Left renal pelvis (tissue), 4 donors: ENCODE measurements around the gene WDR5. TPM values are rescaled to one million over a fixed set of nuclear protein-coding genes. Genes with fewer than 3 reads are reported as not detected.
"Not testable (repeated sequence)": the region's sequence is repeated elsewhere in the genome, so short reads cannot be mapped to it uniquely, and the experiment has no call there.

Experiments used
- DNase-seq, 4 donors: peaks; one replicate each; pipeline ENCODE4 v3.0.0-alpha.2; 2013; ENCODE audit warnings: low read depth in 4 of 4, low spot score in 3 of 4
- polyA plus RNA-seq, 4 donors: library from polyadenylated mRNA; unstranded; fragments of 120-200 nt; gene quantifications; one replicate each; pipeline ENCODE4 v1.2.1, GENCODE V29; 2013; ENCODE audit not compliant: insufficient read length in 4 of 4

WDR5 gene
- polyA plus RNA-seq = 10 to 100 TPM; 33.3 to 41.0 (median 37.3) TPM

DNA sequence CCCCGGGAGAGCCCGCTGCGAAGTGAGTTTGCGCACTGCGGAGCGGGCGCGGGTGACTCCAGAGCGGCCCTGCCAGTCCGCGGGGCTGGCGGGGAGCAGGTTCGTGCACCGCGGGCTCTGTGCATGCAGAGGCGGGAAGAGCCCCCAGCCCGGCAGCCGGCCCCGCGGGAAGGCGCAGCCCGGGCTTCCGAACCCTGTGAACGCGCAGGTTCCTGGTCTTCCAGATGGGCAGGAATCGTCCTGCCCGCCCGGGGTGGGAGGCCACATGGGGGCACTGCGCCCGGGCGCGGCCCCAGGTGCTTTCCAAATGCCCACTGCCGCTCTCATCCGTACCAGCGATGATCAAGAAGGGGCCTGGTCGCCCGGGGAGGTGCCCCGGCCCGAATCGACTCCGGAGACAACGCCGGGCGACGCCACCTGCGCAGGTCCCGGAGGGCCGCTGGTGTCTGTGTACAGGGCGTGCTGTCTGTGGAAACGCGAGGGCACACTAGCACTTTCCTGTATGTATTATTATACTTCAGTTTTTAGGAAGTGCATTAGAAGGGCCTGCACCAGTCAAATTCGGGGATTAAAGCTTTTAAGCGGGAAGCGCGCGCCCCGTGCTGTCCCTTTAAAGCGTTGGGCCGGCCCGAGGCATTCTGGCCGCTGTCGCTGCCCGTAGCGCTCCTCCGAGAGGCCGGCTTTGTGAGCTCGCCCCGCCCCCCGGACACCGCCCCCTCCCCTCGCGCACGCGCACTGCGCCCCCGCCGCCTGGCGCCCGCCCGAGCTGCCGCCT, at the start of gene WDR5:
WDR5 (plus strand) TSS at position 740 of the 775 bp plus-strand sequence. CDS start 3,796 bp downstream, outside the sequence.
- peak; percentile 73 to 82 (median 82) for DNase-seq

DNA sequence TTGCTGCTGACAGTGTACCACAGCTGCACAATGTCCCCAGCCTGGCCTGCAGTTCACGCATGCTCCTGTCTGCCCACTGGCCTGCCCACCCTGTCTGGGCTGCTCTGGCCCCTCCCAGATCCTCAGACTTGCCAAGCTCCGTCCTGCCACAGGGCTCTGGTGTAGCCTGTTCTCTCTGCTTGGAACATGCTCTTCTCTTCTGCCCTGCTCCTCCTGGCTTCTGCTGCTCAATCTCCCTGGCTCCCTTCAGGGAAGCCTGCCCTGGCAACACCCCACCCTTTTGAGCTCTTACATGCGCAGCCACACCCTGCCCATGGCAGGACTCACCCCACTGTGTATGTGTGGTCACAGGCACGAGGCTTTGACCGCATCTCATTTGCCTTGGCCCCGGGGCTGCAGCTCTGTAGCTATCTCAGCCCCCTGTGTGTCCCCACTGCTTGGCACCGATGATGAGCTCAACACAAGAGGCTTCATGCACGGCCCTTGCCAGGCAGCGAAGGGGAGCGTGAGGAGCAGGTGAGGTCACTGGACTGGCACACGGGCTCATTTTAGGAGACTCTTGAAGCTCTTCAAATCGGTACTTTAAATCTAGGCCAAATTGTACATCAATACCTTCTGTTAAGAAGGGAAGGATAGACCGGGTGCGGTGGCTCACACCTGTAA, 47.7 kb upstream of the WDR5 start:
- no peak for DNase-seq

DNA sequence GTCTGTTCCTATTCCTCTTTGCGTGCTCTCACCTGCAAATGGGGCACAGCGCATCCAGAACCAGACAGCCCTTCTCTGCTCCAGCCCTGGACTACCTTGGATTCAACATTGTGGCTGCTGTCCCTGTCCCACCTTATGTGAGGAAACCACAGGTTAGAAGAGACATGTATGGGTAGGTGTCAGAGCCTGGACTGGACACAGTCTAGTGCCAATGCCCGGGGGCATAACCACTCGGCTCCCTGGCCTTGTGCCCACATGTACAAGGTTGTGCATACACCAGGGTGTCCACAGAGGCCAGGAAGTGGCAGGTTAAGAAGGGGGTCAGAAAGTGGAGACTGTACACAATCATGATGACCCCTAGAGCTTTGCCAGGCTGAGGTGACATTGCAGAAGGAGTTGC, 45.9 kb upstream of the WDR5 start:
- no peak for DNase-seq

DNA sequence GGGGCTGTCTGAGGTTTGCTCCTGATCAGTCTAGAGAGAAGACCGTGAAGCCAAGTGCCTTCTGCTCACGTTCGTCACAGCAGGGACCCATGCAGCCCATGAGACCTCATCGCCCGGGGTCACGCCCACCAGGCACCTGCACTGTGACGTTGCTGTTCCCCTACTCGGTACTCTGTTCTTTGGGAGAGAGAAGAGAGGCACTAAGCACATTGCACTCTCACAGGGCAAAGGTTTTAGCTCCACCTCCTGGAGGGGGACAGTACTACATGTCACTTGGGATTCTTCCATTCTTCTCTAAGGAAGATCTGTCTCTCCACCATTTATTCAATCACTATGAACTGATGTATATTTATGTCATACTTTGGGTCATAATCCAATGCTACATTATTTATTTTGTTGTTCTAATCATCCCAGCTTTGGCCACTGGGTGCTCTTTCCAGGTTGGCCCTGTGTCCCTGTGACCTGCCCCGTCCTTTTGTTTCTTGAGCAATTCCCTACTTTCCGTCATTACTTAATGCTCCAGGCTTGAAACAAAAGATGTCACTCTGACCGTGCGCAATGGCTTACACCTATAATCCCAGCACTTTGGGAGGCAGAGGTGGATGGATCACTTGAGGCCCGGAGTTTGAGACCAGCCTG, 36.6 kb upstream of the WDR5 start:
- no peak for DNase-seq

GRCh38 chr9:134100040-134100439, 35.8 kb upstream of the WDR5 start:
- DNase-seq = no peak

DNA sequence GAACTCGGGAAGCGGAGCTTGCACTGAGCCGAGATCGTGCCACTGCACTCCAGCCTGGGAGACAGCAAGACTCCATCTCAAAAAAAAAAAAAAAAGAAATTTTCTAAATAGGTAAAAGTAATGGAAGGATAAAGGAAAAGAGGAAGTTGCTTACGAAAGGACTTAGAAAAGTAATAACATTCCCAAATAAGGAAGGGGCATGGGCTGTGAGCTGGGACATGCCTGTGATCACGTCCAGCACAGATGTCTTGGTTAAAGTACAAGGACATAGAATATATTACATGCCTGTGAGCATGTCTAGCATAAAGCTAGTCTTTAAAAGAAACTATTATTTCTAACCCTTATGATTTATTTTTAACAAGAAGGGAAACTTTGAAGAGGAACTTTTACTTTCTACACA, 34.7 kb upstream of the WDR5 start:
- not testable (repeated sequence) for DNase-seq

DNA sequence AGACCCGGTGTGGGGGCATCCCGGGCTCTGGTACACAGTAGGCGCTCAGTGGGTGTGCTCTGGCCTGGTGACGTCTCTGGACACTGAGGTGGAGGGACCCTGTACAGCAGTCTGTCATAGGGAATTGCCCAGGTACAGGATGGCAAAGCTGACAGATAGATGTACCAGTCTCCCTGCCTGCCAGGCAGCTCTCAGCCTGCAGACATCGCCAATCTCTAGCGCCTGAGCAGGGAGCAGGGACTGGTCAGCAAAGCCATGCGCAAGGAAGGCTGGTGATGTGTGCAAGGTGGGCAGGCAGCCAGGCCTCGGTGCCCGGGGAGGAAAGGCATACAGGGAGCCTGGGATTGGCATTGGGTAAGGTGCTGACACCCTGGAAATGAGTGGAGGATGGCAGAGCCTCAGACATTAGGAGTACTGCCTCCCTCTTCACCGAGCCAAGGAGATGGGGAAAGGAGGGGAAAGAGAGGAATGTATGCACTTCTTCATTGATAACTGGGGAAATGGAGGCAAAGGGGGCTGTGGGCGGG, 34.2 kb upstream of the WDR5 start:
- no peak for DNase-seq

- DNase-seq = no peak
Measured at GRCh38 chr9:134103391-134103998, 32.4 kb upstream of the WDR5 start.

GRCh38 chr9:134111064-134111463, 24.8 kb upstream of the WDR5 start:
- no peak for DNase-seq

- no peak for DNase-seq
Measured at GRCh38 chr9:134112561-134112960, 23.3 kb upstream of the WDR5 start.

GRCh38 chr9:134118972-134119371, 16.9 kb upstream of the WDR5 start:
- DNase-seq = not testable (repeated sequence)

GRCh38 chr9:134123764-134124128, 12.1 kb upstream of the WDR5 start:
- no peak for DNase-seq

DNA sequence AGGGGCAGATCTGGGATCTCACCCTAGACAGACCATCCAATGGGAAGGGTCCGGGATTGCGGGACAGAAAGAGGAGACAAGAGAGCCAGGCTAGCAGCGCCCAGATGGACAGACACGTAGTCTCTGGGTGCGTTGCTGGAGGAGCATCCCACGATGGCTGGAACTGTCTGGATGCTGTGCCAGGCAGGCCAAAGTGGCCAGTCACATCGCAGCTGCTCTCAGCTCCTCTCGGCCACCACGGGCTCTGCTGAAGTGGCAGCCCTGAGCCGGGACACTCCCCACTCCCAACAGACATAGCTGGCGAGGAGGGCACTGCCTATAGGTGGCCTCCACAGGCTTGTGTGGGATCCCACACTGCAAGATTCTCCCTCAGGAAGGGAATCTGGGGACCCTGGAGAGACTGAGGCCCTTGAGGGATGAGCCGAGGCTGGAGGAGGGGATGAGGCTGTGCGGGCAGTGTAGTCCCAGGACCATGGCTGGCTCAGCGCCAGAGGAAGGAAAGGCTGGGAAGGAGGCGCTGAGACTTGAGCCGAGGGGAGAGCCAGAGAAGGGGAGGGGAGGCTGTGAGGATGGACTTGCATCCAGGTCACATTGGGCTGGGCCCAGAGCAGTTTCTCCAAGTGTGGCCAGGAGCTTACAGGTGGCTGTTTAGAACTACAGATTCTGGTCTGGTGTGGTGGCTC, 10.3 kb upstream of the WDR5 start:
- DNase-seq = no peak

DNA sequence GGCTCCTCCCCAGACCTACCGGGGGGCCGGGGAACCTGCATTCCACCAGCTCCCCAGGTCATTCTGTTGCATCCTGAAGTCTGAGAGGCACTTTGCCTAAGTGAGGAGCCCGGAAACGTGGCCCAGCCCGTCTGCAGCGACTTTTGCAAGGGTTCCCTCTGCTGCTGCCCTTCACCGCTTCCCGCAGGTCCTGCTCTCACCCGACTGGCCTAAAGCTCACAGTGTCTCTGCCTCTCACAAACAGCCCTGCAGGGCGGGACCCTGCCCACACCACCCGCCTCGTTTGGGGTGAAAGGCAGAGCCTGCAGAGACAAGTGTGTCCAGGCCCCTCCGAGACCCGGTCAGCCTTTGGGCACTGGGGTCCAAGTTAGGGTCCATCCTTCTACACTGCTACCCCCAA, 9.5 kb upstream of the WDR5 start:
- no peak for DNase-seq

DNA sequence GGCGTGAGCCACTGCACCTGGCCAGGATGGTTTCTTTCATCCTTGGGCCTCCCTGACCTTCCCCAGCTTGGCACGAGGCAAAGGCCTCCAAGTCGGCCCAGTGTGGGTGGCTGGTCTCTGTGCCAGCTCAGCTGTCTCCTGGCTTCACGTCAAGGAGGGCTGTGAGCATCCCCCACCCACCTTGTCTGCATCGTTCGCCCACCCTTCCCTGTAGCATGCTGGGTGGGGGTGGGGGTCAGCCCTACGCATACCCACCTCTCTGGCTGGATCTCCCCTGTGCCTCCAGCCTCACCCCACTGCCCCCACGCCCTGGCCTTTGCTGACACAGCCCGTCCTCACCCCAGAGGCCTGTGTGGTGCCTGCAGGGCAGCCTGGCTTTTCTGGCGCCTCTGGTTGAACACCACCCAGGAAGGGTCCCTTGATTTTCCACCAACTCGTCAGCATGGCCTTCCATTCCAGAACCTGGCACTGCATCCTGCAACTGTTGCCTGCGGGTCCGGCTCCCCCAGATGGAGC, 8.8 kb upstream of the WDR5 start:
- DNase-seq = no peak

GRCh38 chr9:134127616-134128015, 8.3 kb upstream of the WDR5 start:
- DNase-seq = no peak

DNA sequence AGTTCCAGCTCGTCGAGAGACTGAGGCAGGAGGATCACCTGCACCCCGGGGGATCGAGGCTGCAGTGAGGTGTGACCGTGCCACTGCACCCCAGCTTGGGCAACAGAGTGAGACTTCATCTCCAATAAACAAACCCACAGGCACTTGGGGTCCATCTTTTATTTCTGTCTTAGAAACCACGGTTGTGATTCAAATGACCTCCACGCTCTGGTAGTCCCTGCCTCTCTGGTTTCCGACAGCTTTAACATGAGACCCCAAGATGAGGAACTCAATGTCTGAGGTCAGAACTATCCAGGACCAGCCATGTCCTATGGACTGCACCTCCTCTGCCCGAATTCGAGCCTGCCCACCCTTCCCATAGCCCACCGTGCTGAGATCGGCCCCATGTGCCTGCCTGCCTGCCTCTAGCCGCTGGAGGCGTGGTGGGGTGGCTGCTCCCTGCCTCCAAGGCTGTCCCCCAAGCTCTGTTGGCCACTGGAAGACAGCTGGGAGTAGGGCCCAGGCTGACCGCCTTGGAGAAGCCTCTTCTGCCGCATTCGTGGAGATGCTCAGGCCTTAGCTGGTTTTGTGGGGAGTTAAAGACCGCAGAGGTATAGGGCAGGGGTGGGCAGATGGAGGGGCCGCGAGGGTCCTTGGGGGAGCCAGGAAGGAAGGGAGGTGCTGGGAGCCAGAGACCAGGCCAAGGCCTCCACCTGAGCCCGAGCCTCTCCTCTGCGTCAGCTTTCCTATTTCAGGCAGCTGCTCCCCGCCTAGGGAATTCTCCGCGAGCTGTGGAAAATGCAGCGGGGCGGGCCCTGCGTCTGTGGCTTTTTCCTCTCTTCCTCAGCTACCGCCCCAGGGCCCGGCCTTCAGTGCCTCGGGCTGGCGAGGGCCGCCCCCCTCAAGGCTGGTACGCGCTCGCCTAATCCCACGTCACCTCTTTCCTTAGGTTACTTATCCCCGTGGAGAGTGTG, 6.9 kb upstream of the WDR5 start:
- DNase-seq = no peak

GRCh38 chr9:134130503-134131375, 5.1 kb upstream of the WDR5 start:
- peak in 1 of 4 donors; percentile 19 for DNase-seq
